Esophagus (tissue), 2 donors: Measurements from ENCODE around the gene ASF1B. TPM values are rescaled to one million over a fixed set of nuclear protein-coding genes. Genes with fewer than 3 reads are reported as not detected.

ENCODE experiments used
- H3K27ac ChIP-seq, 2 donors: one replicate each; pipeline ENCODE4 v1.5.1; 2013; ENCODE audit warnings: low read depth in 2 of 2, mild to moderate bottlenecking in 2 of 2, inconsistent platforms in 1 of 2, low read length in 1 of 2, moderate library complexity in 1 of 2
- H3K27me3 ChIP-seq, 2 donors: one replicate each; pipeline ENCODE4 v1.6.1; 2013; ENCODE audit warnings: low read length in 2 of 2, control low read depth in 1 of 2, mild to moderate bottlenecking in 1 of 2; ENCODE audit not compliant: insufficient read depth in 2 of 2, control insufficient read depth in 1 of 2
- H3K36me3 ChIP-seq, 2 donors: one replicate each; pipeline ENCODE4 v1.6.1; 2013; ENCODE audit warnings: low read length in 1 of 2; ENCODE audit not compliant: control insufficient read depth in 2 of 2, insufficient read depth in 2 of 2
- H3K4me1 ChIP-seq, 2 donors: one replicate each; pipeline ENCODE4 v1.6.1; 2013; ENCODE audit warnings: low read length in 1 of 2; ENCODE audit not compliant: control insufficient read depth in 2 of 2, insufficient read depth in 2 of 2
- H3K4me3 ChIP-seq, 2 donors: one replicate each; pipeline ENCODE4 v1.5.1; 2013; ENCODE audit warnings: low read length in 2 of 2, mild to moderate bottlenecking in 2 of 2, low read depth in 1 of 2, moderate library complexity in 1 of 2
- H3K9me3 ChIP-seq, 2 donors: one replicate each; pipeline ENCODE4 v1.6.1; 2013; ENCODE audit warnings: mild to moderate bottlenecking in 2 of 2, low read depth in 1 of 2, low read length in 1 of 2, moderate library complexity in 1 of 2; ENCODE audit not compliant: control insufficient read depth in 2 of 2, insufficient read depth in 1 of 2
- WGBS, 2 donors: extraction: QIAGEN DNeasy Blood & Tissue Kit; methylation state at CpG; one replicate each; pipeline ENCODE4 v1.1.7; 2013; 5-methylcytosine and 5-hydroxymethylcytosine counted together
- polyA plus RNA-seq, 2 donors: library from polyadenylated mRNA; stranded (reverse); fragments of 200-250 nt; gene quantifications; one replicate each; pipeline ENCODE4 v1.2.3, GENCODE V29; 2013
- donor health status: healthy with polysubstance abuse.
- donor health status: Bipolar disorder and iron deficiency.

The ASF1B gene
- polyA plus RNA-seq, 2 donors, result 9.1 to 14.6 TPM

DNA sequence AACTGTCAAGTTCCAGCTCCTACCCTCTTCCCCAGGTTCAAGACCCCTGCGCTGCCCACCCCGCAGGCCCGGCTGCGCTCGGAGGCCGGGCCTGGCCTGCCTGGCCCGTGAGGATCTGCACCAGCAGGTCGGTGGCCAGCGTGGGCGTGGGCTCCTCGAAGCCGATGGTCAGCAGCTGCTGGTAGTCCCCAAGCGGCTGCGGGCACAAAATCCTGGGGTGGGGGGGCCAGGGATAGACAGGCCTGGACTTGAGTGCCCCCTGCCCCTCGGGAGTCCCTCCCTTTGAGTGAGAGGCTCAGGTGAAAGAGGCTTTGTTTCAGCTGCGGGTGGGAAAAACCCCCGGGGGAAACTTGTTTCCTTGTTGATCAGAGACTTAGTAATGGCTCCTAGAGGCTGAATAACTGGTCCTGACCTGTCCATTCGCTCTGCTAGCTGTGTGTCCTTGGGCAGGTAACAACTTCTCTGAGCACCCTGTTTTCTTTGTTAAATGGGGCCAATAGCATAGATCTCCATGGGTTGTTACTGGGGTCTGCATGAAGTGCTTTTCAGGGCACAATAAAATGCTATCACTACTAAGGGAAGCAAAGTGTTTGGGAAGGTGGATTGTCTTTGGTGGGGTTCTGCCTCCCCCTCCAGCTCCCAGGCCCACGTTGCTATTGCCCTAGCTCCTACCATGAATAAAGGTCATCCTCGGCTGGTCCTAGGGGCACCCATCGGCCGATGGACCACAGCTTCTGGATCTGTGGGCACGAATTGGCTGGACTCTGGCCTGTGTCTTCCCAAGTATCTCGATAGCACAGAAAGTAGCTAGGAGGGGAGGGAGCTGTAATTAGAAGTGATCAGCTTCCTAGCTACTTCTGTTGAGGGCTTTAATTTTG, 54.4 kb downstream of the ASF1B start:
- H3K27me3 ChIP-seq, result no peaks in the 10 kb centered on the region
- 19 to 20% methylated on average over 24 of the region's 24 CpGs for WGBS, 2 donors
- H3K4me1 ChIP-seq, result peaks cover 4 to 5% of the 10 kb centered on the region in 2 donors
- peak overlapping the region; percentile 63 to 73 for H3K4me3 ChIP-seq
- no peaks in the 10 kb centered on the region for H3K9me3 ChIP-seq
- peak overlapping the region; percentile 92 to 98 for H3K27ac ChIP-seq
- H3K36me3 ChIP-seq, result no peaks in the 10 kb centered on the region

DNA sequence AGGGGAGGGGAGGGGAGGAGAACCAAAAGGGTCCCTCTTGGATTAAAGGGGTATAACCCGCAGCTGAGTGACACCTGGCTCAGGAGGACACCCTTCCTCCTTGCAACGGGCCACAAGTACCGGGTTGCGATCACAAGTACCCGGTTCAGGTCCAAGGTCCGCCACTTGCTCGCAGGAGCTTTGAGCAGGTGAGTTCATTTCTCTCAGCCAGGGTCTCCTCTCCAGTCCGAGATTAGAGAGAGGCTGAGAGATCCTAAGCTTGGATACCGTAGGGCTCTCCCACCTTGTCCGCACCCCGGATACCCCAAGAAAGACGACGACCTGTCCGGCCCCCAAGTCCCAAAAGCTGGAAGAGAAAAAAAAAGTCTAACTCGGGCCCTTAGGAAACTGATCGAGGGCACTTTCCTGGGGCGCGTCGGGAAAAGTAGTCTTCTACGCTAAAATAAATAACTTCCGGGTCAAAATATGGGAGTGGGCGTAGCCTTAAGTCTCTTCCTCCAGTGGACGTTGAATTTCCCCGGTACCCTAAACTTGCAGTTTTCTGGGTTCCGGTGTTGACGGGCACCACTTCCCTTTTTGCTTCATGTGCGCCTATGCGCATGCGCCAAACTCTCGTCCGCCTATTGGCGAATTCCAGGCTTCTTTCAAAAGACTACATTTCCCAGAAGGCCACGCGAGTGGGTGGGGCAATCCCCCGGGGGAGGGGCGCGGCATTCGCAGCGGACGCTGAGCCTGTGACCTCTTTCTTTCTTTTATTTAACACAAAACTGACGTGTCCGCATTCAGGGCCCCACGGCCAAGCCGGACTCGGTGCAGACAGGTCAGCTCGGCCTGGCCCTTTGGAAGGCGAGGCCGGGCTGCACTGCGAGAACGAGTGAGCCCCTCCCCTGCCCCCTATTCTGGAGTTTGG, 55.2 kb downstream of the ASF1B start:
- Histone ChIP-seq H3K27ac (peak overlapping the region; percentile 94 to 98), H3K4me1 (peaks cover 4 to 5% of the 10 kb centered on the region in 2 donors), H3K4me3 (peak overlapping the region; percentile 63 to 73), H3K27me3 (no peaks in the 10 kb centered on the region), H3K36me3 (no peaks in the 10 kb centered on the region), H3K9me3 (no peaks in the 10 kb centered on the region)
- WGBS, 2 donors, result 0 to 1% methylated on average over 50 of the region's 50 CpGs

DNA sequence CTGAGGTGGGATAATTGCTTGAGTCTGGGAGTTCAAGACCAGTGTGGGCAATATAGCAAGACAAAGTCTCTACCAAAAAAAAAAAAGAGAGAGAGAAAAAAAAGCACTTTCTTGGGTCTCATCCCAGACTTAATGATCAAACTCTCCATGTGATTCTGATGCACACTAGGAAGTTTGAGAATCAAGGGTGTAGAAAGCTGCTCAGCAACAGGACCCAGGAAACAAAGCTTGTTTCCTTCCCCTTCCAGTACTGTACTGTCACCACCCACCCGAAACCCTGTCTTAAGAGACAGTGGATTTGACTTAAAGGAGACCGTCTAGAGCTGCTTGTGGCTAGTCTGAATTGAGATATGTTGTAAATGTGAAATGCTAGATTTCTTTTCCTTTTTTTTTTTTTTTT, 58.0 kb downstream of the ASF1B start:
- no peaks in the 10 kb centered on the region for H3K36me3 ChIP-seq
- H3K27me3 ChIP-seq, result no peaks in the 10 kb centered on the region
- peaks cover 4 to 8% of the 10 kb centered on the region in 2 donors for H3K4me1 ChIP-seq
- H3K4me3 ChIP-seq, result no peak overlapping the region
- 73 to 78% methylated on average over 2 of the region's 2 CpGs for WGBS, 2 donors
- H3K27ac ChIP-seq, result no peak overlapping the region
- H3K9me3 ChIP-seq, result no peaks in the 10 kb centered on the region

DNA sequence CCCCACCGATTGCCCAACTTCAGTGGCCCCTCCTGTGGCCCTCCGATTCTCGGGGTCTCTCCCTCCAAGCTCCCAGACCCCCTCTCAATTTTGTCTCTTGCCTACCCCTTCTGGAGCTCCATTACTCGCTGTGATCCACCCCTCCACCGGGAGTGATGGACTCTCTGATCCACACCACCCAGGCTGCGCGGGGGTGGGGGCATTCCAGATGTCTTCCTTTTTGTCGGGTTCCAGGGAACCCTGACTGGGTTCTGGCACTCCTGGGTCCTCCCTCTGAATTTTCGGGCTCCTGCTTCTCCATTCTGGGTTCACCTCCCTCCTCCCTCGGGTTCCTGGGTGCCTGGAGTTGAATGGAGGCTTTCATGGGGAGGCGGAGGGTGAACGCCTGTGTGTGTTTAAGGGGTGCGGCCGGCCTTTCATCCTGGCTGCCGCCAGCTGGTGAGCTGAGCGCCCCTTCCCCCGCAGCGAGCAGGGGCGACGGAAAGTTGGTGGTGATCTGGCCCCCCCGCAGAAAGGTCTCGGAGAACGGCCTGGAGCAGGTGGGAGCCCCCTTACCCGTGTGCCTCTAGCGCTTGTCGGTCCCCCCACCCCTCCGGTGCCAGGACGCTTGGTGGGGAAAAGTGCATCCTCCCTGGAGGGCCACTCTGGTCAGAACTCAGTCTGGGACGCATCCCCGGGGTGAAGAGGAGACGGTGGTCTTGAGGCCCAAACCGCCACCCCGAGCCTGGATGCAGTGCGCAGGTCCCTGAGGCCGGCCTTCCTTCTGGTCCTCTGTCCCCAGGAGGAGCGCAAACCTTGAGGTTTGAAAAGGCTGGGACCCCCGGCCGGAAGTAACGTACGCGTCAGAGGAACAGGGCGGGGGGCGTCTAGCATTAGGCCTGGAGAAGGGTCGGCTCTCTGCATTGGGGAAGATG, 62.2 kb downstream of the ASF1B start:
- H3K36me3 ChIP-seq, result no peaks in the 10 kb centered on the region
- peak overlapping the region; percentile 93 to 97 for H3K27ac ChIP-seq
- peak overlapping the region; percentile 62 to 76 for H3K4me3 ChIP-seq
- no peaks in the 10 kb centered on the region for H3K27me3 ChIP-seq
- peaks cover 4 to 5% of the 10 kb centered on the region in 2 donors for H3K4me1 ChIP-seq
- 1% methylated on average over 44 of the region's 44 CpGs for WGBS, 2 donors
- no peaks in the 10 kb centered on the region for H3K9me3 ChIP-seq

DNA sequence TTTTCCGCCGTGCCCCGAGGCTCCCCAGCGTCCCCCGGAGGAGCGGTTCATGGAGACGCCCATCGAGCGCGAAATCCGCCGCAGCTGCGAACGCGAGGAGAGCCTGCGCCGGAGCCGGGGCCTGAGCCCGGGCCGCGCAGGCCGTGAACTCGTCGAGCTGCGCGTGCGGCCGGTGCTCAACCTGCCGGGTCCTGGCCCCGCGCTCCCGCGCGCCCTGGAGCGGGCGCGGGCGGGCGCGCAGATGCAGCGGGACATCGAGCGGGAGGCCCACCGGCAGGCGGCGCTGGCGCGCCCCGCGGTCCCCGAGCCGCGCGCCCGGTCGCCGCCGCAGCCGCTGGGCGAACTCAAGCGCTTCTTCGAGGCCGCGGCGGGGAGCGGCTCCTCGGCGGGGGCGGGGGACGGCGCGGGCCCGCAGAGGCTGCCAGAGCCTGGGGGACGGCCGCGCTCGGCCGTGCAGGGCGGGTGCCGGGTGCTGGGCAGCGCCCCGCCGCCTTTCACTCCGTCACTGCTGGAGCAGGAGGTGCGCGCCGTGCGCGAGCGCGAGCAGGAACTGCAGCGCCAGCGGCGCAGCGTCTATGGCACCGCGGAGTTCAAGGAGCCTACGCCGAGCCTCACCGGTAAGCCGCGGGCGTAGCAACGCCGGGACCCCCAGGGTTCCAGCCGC, 63.0 kb downstream of the ASF1B start:
- H3K27ac ChIP-seq, result peak overlapping the region; percentile 93 to 97
- peaks cover 4 to 5% of the 10 kb centered on the region in 2 donors for H3K4me1 ChIP-seq
- 1% methylated on average over 62 to 106 of the region's 106 CpGs for WGBS, 2 donors
- no peaks in the 10 kb centered on the region for H3K9me3 ChIP-seq
- no peaks in the 10 kb centered on the region for H3K36me3 ChIP-seq
- H3K27me3 ChIP-seq, result no peaks in the 10 kb centered on the region
- H3K4me3 ChIP-seq, result peak overlapping the region; percentile 62 to 76

DNA sequence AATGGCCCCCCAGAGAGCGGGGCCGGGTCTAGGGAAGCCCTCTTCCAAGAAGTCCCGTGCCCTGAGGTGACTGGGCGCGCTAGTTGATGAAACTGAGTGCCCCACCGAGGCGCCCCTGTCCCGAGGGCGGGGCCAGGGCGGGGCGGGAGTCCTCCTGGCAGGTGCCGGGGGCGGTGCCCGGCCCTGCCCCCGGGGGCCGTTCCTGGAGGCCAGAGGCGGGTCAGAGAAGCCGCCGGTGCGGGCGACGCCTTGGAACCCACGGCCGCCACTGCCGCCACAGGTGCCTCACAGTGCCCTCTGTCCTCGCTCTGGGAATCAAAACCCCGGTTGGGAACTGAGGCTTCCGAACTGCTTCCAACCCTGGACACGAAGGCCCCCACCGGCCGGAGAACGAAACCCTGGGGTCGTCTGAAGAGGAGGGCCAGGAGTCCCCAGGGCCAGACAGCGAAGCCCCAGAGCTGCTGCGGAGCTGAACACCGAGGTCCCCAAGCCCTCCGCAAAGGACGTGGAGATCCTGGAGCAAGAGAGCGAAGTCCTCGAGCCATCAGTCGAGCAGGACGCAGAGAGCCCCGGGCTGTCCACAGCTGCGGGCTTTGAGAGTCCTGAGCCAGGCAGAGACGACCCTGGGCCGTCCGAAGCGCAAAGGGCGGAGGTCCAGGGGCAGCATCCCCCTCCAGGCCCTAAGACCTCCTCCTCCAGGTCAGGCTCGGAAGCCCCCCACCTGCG, 63.7 kb downstream of the ASF1B start, which contains the start of gene MISP3:
MISP3 (plus strand) TSS at position 252 of the 726 bp plus-strand sequence. CDS start 524 bp downstream, outside the sequence.
- Histone ChIP-seq H3K27ac (peak within 1 kb of the TSS; percentile 93 to 97), H3K9me3 (no peaks in the 10 kb centered on the region), H3K36me3 (no peaks in the 10 kb centered on the region), H3K4me3 (peak within 1 kb of the TSS; percentile 62 to 76), H3K27me3 (no peaks in the 10 kb centered on the region), H3K4me1 (peaks cover 4 to 5% of the 10 kb centered on the region in 2 donors)
- WGBS, 2 donors, result 2% methylated on average over 48 to 51 of the region's 51 CpGs

DNA sequence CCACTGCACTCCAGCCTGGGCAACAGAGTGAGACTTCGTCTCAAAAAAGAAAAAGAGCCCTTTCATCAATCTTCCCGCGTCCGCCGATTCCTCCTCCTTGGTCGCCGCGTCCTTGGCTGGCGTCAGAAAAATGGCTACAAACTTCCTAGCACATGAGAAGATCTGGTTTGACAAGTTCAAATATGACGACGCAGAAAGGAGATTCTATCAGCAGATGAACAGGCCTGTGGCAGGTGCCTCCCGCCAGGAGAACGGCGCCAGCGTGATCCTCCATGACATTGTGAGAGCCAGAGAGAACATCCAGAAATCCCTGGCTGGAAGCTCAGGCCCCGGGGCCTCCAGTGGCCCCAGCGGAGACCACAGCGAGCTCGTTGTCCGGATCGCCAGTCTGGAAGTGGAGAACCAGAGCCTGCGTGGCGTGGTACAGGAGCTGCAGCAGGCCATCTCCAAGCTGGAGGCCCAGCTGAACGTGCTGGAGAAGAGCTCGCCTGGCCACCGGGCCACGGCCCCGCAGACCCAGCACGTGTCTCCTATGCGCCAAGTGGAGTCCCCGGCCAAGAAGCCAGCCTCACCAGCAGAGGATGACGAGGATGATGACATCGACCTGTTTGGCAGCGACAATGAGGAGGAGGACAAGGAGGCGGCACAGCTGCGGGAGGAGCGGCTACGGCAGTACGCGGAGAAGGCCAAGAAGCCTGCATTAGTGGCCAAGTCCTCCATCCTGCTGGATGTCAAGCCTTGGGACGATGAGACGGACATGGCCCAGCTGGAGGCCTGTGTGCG, 65.9 kb downstream of the ASF1B start:
- Histone ChIP-seq H3K27ac (no peak overlapping the region), H3K4me1 (peaks cover 4 to 5% of the 10 kb centered on the region in 2 donors), H3K4me3 (no peak overlapping the region), H3K27me3 (no peaks in the 10 kb centered on the region), H3K9me3 (no peaks in the 10 kb centered on the region), H3K36me3 (no peaks in the 10 kb centered on the region)
- 92 to 93% methylated on average over 43 of the region's 43 CpGs for WGBS, 2 donors
